ENCODE measurements around the gene TGFBR3.

DNA sequence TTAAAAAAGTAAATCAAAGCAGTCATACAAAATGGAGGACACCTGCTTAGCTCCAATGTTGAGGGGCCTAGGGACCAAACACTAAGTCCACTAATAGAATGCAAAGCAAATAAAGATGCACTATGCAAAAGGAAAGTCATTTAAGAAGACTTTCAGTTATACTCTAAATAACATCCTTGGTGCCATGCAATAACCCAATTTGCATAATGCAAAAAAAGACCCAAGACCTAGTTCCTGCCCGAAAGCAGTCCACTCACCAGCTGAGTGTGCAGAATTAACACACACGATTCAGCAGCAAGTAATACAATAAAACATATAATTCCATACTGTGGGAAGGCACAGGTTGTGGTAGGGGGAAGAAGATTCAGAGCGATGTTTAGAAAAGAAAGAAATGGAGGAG, 101.8 kb downstream of the TGFBR3 start:
- TF ChIP-seq, protein P1, sequence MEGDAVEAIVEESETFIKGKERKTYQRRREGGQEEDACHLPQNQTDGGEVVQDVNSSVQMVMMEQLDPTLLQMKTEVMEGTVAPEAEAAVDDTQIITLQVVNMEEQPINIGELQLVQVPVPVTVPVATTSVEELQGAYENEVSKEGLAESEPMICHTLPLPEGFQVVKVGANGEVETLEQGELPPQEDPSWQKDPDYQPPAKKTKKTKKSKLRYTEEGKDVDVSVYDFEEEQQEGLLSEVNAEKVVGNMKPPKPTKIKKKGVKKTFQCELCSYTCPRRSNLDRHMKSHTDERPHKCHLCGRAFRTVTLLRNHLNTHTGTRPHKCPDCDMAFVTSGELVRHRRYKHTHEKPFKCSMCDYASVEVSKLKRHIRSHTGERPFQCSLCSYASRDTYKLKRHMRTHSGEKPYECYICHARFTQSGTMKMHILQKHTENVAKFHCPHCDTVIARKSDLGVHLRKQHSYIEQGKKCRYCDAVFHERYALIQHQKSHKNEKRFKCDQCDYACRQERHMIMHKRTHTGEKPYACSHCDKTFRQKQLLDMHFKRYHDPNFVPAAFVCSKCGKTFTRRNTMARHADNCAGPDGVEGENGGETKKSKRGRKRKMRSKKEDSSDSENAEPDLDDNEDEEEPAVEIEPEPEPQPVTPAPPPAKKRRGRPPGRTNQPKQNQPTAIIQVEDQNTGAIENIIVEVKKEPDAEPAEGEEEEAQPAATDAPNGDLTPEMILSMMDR (conservative IDR thresholded peaks at IDR 0.05 in 1 of 2, IDR thresholded peaks at IDR 0.05 in 1 of 2; ENCODE audit: extremely low read depth in 1 of 2, insufficient read depth in 1 of 2, low read depth in 1 of 2, low read length in 2 of 2): no peak
- no peak for TF ChIP-seq EZH2 (IDR thresholded peaks at IDR 0.05; ENCODE audit: borderline replicate concordance, low read length)

Data from mammary epithelial cell (primary cell).